ENCODE data around the gene SLC6A18.

GRCh38 chr5:1211701-1212100 lies 13.5 kb upstream of the SLC6A18 start:
- TF ChIP-seq POLR2A (IDR thresholded peaks at IDR 0.05; ENCODE audit: low read depth, low read length) = no peak
- no peak for TF ChIP-seq CTCF (conservative IDR thresholded peaks at IDR 0.05; ENCODE audit: low read depth, low read length)
- no peak for TF ChIP-seq SMC3 (IDR thresholded peaks at IDR 0.05; ENCODE audit: low read depth, low read length)
- no peak for TF ChIP-seq CEBPB (IDR thresholded peaks at IDR 0.05; ENCODE audit: low read depth, low read length)
- no peak for TF ChIP-seq FOS (IDR thresholded peaks at IDR 0.05; ENCODE audit: low read depth, low read length)
- TF ChIP-seq MAFK (IDR thresholded peaks at IDR 0.05; ENCODE audit: low read depth, low read length) = no peak
- TF ChIP-seq RCOR1 (IDR thresholded peaks at IDR 0.05; ENCODE audit: insufficient replicate concordance, low read length) = no peak
